NCI-H446 (cell line): Measurements from ENCODE around the gene AHI1.

ENCODE experiments used
- DNase-seq, 2 experiments: peaks; one replicate each; lab custom pipeline; 2025; lab: John Stamatoyannopoulos, UW

Gene AHI1

DNA sequence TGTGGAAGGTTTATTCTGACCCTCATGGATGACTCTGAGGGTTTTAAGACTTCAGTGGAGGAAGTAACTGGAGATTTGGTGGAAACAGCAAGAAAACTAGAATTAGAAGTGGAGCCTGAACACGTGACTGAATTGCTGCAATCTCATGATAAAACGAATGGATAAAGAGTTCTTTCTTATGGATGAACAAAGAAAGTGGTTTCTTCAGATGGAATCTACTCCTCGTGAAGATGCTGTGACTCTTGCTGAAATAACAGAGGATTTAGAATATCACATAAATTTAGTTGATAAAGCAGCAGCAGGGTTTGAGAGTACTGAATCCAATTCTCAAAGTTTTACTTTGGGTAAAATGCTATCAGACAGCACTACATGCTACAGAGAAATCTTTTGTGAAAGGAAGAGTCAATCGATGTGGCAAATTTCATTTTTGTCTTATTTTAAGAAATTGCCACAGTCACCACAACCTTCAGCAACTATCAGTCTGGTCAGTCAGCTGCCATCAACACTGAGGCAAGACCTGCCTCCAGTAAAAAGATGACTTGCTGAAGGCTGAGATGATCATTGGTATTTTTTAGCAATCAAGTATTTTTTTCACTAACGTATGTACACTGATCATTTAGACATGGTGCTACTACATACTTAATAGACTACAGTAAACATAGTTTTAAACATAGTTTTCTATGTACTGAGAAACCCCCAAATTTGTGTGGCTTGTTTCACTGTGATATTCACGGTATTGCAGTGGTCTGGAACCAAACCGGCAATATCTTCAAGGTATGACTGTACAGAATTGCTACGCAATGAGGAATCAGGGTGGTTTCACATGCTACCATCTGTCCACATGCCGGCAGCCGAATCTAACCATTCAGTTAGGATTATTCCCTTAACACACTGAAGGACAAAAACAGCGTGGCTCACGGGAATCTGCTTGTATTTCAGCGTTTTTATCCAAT, 167.4 kb downstream of the AHI1 start:
- DNase-seq: no peak

DNA sequence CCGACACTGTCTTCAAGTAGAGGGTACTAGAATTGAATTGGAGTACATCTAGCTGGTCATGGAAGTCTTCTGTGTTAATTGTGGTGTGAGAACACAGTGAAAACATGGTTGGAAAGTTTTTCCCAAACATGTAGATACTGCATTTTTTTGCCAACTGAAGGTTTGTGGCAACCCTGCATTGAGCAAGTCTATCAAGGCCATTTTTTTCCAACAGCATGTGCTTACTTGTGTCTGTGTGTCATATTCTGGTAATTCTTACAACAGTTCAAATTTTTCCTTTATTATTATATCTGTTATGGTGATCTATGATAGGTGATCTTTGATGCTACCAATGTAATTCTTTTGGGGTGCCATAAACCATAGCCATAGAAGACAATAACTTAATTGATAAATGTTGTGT, 169.4 kb downstream of the AHI1 start:
- DNase-seq: no peak

DNA sequence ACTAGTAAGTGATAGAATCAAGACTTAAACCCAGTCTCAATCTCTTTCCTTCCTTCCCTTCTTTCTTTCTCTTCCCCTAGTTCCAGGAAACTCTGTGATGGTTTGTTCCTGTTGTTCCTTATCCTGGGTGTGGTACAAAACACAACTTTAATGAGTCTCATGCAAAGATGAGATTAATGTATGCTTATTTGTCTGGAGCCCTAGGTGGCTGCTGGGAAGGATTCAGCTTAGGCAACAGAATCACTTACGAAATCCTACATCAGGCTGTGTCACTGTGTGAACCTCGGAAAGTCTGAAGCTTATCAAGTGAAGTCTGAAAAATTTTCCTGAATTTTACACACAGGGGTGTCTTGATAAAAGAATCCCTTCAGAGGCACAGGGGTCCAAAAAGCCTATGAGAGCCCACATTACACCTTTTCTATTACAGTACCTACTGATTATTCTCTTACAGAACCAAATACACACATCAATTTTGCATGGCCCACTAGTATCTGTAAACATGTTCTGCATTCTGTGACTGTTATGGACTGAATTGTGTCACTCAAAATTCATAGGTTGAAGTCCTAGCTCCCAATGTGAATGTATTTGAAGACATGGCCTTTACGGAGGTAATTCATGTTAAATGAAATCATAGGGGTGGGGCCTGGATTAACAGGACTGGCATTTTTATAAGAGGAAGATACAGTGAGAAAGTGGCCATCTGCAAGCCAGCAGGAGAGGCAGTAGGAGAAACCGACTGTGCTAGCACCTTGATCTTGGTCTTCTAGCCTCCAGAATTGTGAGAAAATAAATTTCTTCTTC, 171.7 kb downstream of the AHI1 start:
- DNase-seq: no peak

DNA sequence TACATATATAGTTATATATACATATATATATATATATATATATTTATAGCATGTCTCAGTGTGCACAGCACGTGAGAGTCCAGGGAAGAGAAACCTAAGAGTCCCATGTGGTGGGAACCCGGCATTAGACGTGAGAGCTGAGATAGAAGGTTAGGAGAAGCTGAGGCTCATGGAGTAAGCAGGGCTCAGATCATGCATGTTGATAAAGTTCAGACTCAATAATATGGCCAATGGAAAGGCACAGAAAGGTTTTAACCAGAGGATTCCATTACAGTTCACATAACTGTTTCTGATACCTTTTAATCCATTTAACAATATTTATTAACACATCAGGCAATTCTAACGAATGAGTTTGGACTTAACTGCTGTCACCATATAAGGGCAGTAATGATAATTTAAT, 173.0 kb downstream of the AHI1 start:
- DNase-seq: no peak

DNA sequence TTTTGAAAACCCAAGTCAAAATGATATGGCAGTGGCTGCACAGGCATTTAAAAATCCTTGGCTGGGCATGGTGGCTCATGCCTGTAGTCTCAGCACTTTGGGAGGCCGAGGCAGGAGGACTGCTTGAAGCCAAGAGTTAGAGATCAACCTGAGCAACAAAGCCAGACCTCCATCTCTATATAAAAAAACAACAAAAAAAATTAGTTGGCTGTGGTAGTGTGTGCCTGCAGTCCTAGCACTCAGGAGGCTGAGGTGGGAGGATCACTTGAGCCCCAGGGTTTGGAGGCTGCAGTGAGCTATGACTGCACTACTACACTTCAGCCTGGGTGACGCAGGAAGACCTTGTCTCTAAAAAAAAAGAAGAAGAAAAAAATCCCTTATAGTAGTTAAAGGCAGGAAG, 173.6 kb downstream of the AHI1 start:
- no peak for DNase-seq

DNA sequence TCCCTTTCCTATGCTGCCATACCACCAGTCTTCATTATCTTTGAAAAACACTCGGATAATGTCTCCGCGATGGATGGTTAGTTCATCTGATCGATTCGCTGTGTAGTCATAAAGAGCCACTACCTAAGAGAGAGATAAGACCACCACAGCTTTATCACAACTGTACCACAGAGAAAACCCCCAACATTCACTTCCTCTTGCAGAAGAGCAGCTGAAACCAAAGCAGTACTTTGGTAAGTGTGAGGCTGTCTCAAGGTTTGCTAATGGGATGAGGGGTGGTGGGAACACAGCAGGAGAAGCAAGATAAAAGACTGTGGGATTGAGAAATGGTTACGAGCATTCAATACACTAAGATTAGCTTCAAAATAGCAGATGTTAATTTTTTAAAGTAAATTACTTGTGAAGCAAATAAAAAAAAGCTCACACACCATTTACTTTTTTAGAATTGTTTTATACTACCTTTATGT, 174.3 kb downstream of the AHI1 start:
- DNase-seq: no peak

DNA sequence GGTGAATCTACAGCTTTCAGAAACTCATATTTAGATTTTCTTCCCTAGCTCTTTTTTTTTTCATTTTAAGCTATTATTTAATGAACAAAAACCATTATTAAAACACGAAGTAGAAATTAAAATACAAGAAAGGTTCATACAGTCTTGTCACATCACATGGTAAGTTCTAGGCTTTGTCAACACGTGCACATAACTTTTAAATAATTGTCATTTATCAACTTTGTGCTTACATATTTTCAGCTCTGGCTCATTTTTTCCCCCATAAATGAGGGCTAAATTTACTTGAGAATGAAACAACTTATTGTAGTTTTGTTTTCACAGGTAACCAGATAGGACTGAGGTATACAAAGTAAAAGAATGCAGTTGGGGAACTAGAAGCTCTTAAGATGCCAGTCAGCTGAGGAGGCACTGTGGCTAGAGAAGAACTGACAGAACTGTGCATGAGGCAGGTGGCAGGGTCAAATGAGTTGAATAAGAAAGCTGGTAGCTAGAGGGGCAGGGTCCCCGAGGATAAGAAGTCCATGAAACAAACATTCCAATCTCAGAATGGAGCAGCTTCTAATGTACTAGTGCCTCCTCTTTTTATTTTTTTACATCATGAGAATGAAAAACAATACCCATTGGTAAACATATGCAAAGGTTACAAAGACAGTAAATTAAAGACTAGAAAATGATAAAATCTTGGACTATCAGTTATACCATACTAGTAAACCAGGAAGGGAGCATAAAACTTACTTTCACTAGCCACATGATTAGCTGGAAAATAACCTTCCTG, 174.9 kb downstream of the AHI1 start:
- DNase-seq: no peak

DNA sequence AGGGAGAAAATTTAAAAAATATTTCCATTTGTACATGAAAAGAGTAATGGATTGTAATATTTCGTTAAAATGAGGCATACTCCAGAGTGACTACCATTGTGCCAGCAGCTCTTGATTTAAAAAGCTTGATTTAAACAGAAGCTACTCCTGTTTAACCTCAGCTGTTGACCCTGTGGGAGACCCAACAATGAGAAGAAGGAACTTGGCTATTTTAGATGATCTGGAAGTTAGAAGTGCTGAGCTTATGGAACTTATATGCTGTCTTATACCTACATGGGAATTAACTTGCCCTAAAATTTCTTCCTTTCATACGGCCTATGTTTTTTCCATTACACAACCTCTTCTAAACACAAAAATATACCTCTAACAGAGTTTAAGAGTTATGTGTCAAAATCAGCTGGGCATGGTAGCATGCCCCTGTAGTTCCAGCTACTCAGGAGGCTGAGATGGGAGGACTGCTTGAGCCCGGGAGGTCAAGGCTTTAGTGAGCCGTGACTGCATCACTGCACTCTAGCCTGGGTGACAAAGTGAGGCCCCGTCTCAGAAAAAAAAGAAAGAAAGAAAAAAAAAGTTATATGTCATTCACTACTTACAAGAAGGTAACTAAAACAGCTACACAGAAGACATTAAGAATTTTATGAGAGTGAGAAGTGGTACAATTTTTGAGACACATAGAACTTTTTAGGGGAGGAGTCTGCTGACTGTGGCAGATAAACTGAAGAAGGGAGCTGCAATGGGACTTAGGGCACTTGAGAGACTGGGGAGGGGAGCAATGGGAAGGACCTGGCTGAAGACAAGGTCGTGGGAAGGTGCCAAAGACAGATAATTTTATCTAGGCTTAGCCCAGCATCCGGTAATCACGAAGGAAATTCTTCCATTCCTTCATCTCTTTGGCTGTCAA, 176.6 kb downstream of the AHI1 start:
- no peak for DNase-seq

DNA sequence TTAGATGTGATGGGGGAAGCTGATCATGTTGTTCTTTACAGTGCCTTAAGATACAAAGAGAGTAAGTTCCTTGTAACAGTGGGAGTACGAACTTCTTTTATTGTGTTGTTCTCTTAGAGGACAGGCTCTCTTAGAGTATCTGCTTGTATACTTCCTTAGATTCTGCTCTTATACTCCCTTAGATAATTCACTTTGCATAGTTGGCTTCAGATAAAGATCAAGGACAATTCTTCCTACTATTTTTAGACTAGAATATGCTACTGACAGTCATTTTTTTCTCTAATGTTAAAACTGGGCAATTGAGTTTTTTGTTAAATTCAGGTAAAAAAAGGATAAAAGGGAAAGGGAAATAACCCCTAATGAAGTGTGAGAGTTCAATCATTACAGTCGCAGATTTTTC, 177.7 kb downstream of the AHI1 start:
- DNase-seq: no peak

DNA sequence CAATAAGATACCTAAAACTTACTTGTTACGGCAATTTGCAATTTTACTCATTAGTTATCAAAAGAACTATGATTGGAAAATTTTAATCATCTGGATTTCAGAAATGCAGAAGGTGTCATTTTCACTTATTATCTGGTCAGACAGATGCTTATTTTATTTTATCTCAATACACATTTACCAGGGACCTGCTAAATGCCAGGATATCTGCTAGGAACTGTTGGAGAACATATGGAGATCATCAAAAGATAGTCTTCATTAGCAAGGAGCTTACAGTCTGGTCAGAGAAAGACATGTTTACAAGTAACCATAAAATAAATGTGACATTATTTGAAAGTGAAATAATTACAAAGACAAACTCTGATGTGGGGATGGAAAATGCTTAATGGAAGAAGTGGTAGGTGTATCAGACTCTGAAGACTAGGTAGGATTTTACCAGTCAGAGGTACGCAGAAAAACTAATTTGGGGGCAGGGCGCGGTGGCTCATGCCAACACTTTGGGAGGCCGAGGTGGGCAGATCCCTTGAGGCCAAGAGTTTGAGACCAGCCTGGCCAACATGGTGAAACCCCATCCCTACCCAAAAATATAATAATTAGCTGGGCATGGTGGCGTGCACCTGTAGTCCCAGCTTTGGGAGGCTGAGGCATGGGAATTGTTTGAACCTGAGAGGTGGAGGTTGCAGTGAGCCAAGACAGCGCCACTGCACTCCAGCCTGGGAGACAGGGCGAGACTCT, 178.6 kb downstream of the AHI1 start:
- DNase-seq: no peak

DNA sequence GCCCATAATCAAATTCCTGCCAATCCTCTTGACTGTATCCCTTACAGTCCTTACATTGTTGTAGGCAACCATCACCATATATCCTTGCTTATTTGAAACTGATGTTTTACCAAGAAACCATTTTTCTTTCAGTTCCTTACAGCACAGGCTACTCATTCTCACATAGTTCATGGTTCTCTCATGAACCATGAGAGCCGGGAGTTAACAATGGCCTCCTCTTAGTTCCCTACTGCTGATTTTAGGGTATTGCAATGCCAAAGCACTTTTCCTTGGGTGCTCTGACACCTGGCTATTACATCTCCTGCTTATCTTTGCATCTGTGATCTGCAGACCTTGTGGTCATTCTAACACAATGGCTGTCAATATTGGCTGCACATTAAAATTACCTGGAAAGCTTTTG, 183.0 kb downstream of the AHI1 start:
- DNase-seq: no peak

DNA sequence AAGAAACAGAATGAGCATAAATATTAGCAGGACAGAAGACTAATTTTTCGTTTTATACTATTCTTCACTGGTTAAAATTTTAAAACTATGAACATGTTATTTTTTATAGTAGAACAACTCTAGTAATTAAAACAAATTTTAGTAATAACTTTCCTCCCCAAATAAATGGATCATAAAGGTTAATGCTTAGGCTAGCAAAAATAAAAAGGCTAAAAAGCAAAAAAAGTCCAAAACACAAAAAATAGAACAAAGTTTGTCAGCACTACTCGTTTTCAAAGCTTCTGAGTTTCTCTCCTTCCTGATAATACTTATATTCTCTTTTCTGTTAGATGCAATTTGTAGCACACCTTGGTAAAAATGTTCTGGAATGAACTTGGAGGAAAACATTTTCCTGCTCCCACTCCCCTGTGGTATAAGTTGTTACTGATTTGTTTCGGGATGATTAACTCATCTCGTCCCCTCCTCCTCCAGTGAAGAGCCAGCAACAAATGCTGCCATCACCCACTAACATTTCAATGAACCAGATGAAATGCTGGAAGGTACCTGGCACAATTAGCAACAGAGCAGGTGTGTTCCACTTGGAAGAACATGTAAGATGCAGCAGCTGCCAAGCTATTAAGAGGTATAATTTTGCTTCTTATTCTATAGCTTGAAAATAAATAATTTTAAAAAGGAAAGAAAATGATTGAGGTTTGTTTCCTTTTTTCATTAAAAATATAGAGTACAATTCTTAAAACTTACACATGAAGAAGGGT, 185.9 kb downstream of the AHI1 start:
- DNase-seq: no peak

DNA sequence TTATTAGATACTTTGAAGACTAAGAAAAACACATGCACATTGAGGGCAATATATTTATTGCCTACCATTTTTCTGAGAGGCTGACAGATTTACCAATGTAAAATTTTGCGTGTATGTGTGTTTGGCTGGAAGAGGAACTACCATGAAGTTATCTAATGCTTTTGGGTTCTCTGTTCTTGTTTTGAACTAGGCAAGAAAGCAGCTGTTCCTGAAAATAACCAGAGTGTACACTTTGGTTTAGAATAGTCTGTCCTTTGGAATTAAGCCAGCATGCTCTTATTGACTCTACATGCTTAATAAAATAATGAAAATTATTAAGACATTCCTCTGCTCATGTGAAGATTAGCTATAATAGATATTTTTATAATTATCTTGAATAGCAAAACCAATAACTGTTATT, 187.2 kb downstream of the AHI1 start:
- DNase-seq: no peak

DNA sequence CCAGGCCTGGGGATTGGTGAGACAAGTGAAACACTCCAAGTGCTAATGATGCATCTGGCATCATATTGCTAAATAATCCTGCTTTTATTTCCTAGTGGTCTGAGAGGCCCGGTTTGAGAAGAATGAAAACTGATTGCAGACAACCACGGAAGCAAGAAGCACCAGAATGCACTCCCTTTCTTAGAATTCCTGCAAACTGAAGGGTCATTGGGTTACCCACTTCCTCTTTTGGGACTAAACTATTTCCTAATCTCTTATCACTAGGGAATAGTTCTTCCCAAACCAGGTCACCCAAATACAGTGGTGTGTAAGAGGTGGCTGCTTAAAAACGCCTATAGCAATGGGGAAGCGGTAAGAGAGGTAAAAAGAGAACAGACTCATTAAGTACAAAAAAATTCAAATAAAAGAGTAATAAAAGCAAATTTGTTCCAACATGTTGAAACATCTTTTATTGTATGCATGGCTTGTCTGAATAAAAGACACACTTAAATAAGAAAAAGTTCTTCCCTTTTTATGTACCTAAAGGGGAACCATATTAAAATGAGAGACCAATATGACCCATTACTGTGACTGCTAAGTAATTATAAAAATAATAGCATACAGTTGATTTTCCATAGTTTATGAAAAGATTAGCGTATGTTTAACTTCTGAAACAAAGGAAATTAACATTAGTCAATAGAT, 190.7 kb downstream of the AHI1 start:
- no peak for DNase-seq

DNA sequence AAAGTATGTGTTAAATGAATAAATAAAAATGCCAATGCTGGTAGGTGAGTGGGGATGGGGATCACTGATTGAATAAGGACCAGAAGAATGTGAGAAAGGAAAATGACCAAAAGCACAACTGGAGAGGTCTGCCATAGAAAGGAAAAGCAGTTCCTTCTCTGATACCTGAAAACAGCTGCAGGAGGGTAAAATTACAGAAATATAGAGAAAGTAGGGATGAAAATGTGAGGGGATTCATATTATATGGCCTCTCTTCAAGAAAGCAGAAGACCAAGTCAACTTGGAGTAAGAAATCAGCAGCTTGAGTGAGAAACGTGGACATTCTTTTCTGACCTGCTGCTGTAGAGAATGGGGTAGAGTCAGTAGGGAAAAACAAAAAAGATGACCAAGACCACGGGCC, 191.4 kb downstream of the AHI1 start:
- DNase-seq: no peak

DNA sequence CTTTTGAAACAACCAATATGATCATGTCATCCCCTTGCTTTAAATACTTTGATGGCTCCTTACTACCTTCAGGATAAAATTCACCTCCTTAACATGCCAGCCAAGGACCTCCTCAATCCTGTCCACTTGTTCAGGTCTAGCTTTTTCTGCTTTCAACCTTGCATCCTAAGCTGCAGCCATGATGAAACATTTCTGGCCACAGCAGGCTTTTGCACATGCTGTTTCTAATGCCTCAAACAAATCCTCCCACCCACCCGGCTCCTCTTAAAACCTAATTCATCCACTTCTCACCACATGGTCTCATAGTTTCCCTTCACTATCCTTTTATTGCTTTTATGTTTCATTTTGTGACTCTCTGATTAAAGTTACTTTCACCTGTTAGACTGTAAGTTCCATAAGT, 191.9 kb downstream of the AHI1 start:
- no peak for DNase-seq

DNA sequence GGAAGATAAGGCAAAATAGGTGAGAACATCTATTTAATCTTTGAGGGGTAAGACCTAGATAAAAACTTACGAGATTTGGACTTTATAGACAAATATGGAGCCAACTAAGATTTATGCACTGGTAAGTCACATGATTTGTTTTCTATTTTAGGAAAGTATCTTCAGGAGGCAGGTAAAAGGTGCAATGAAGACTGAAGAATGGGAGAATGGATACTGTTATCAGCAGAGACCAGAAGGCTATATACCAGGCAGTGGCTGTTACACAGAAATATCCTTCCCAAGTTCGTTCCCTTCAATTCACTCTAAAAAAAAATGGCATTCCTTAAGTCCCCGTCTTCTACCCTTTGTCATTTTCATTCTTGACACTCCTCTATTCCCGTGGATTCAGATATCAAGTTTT, 192.7 kb downstream of the AHI1 start:
- no peak for DNase-seq

DNA sequence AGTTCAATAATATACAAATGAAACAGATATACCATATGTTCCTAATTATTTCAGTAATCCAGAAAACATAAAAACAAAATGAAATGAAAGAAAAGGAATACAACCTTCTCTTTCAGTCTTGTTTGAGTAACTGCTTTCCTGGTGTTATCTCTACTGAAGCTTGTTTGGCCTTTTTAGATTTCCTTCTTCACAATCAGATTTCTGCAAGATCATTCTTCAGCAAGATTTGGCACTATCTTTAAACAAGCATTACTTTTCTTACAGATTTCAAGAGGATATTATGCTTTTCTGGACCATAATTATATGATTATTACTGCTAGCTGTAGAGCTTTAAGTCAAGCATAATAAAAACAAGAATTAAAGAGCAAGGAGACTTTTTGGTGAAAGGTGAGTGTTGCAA, 196.2 kb downstream of the AHI1 start:
- no peak for DNase-seq

DNA sequence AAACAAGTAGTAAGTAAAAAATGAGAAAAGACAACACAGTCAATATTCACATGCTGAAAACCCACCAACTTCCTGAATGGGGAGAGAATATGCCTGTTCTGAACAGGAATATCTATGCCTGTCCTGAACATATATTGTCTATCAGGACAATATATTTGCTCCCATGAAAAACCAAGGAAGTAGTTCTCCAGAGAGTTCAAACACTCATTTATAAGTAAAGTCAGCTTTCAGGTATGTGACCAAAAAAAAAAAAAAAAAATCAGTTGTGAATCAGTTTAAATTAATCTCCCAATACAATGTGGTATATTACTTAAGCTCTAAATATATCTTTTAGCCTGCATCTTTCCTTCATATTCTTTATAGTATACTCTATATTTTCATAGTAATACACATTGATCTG, 197.0 kb downstream of the AHI1 start:
- no peak for DNase-seq
